Measurements from ENCODE around the gene ZCRB1. TPM values are rescaled to one million over a fixed set of nuclear protein-coding genes. Genes with fewer than 3 reads are reported as not detected.

ZCRB1 gene
- total RNA-seq, 4 donors from 2014 or later = 36.3 to 71.0 (median 42.4) TPM

DNA sequence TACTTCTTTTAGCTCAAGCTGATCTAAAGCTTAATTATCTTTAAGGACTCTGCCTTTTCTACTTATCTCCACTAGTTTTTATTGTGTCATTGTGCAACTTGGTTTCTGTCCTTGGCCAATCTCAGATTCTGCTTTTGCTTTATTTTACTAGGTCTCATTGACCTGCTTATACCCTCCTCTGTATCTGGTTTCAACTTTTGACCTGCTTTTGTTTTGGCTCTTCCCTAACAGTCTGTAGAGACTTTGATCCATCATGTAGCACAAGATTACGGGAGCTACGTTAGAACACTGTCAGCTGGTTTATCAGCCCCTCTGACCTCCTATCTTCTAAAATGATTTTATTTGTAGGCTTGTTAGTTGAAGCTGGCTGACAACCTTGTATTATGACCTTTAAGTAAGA, 43.6 kb downstream of the ZCRB1 start:
- Histone ChIP-seq H3K27ac (replicated peaks in 1 of 4) (no peak overlapping the region), H3K4me1 (no peaks in the 10 kb centered on the region), H3K27me3 (no peaks in the 10 kb centered on the region), H3K36me3 (no peaks in the 10 kb centered on the region), H3K4me3 (no peak overlapping the region), H3K9me3 (no peaks in the 10 kb centered on the region)
- 89% methylated on average over 2 of the region's 2 CpGs for WGBS
- intact Hi-C loops (cut with DNase I) = no loop called here
- TF ChIP-seq EP300 (IDR thresholded peaks at IDR 0.05) (no peak), POLR2AphosphoS5 (IDR thresholded peaks at IDR 0.05) (no peak)
- DNase-seq (ENCODE audit: extremely low spot score) = no peak

DNA sequence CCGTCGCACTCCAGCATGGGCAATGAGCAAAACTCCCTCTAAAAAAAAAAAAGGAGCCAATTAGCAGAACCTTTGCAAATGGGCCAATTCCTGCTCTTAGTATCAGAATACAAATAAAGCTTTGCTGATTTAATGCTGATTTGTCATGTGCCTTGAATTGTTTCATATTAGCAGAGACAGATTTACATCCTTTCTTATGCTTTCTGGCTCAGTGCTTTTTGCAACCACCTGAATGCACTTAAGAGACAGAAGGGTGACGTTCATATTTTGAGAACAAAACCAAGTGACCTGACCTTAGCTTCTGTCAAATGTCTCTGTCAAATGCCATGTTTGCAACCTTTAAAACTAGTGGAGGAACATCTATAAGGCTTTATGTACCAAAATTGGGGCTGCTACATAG, 44.0 kb downstream of the ZCRB1 start:
- no peak overlapping the region for H3K27ac ChIP-seq (replicated peaks in 1 of 4)
- no peaks in the 10 kb centered on the region for H3K4me1 ChIP-seq
- TF ChIP-seq POLR2A (IDR thresholded peaks at IDR 0.05; ENCODE audit: low read depth) = no peak
- no peak for TF ChIP-seq POLR2AphosphoS5 (IDR thresholded peaks at IDR 0.05)
- TF ChIP-seq, protein P1, sequence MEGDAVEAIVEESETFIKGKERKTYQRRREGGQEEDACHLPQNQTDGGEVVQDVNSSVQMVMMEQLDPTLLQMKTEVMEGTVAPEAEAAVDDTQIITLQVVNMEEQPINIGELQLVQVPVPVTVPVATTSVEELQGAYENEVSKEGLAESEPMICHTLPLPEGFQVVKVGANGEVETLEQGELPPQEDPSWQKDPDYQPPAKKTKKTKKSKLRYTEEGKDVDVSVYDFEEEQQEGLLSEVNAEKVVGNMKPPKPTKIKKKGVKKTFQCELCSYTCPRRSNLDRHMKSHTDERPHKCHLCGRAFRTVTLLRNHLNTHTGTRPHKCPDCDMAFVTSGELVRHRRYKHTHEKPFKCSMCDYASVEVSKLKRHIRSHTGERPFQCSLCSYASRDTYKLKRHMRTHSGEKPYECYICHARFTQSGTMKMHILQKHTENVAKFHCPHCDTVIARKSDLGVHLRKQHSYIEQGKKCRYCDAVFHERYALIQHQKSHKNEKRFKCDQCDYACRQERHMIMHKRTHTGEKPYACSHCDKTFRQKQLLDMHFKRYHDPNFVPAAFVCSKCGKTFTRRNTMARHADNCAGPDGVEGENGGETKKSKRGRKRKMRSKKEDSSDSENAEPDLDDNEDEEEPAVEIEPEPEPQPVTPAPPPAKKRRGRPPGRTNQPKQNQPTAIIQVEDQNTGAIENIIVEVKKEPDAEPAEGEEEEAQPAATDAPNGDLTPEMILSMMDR (IDR thresholded peaks at IDR 0.05) = no peak
- no peak for TF ChIP-seq EP300 (IDR thresholded peaks at IDR 0.05)
- no peaks in the 10 kb centered on the region for H3K36me3 ChIP-seq
- WGBS = 80% methylated on average over 3 of the region's 3 CpGs
- H3K27me3 ChIP-seq = no peaks in the 10 kb centered on the region
- H3K4me3 ChIP-seq = no peak overlapping the region
- intact Hi-C loops (cut with DNase I) = no loop called here
- DNase-seq (ENCODE audit: extremely low spot score) = no peak
- no peaks in the 10 kb centered on the region for H3K9me3 ChIP-seq

DNA sequence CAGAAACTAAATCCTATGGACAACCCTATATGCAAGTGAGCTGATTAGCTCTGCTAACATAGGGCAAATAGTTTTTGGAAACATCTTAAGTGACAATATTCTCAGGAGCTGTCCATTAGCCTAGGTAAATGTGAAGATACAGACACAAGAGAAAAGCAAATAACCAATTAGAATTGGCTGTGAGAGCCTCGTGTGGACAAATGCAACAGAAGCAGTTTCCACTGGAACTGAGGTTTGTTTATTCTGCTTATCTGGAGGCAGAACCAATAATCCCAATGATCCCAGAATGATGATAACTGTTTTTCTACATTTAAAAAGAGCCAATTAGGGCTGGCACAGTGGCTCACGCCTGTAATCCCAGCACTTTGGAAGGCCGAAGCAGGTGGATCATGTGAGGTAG, 44.6 kb downstream of the ZCRB1 start:
- Histone ChIP-seq H3K9me3 (no peaks in the 10 kb centered on the region), H3K27me3 (no peaks in the 10 kb centered on the region), H3K36me3 (no peaks in the 10 kb centered on the region), H3K4me1 (no peaks in the 10 kb centered on the region), H3K4me3 (no peak overlapping the region), H3K27ac (replicated peaks in 1 of 4) (no peak overlapping the region)
- intact Hi-C loops (cut with DNase I) = no loop called here
- TF ChIP-seq, protein P1 (IDR thresholded peaks at IDR 0.05) = no peak
- no peak for TF ChIP-seq POLR2AphosphoS5 (IDR thresholded peaks at IDR 0.05)
- no peak for TF ChIP-seq EP300 (IDR thresholded peaks at IDR 0.05)
- TF ChIP-seq POLR2A (IDR thresholded peaks at IDR 0.05; ENCODE audit: low read depth) = no peak
- DNase-seq (ENCODE audit: extremely low spot score) = no peak
- 57% methylated on average over 3 of the region's 3 CpGs for WGBS

DNA sequence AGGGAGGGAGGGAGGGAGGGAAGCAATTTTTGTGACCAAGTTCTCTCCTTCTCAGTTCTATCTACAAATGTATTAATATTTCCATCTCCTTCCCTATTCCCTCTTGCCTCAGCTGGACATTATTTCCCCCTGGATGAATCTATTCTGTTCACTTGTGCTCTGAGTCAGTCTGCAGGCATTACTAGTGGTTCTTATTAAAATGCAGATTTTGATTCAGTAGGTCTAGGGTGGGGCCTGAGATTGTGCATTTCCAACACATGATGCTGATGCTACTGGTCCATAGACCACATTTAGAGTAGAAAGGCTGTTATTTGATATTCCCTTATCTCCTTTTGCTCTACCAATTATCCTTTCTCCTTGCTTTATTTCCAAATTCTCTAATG, 47.8 kb downstream of the ZCRB1 start:
- Histone ChIP-seq H3K4me1 (no peaks in the 10 kb centered on the region), H3K27ac (replicated peaks in 1 of 4) (no peak overlapping the region), H3K27me3 (no peaks in the 10 kb centered on the region), H3K9me3 (no peaks in the 10 kb centered on the region), H3K4me3 (no peak overlapping the region), H3K36me3 (no peaks in the 10 kb centered on the region)
- TF ChIP-seq, protein P1 (IDR thresholded peaks at IDR 0.05) = no peak
- no peak for TF ChIP-seq POLR2A (IDR thresholded peaks at IDR 0.05; ENCODE audit: low read depth)
- no peak for TF ChIP-seq POLR2AphosphoS5 (IDR thresholded peaks at IDR 0.05)
- TF ChIP-seq EP300 (IDR thresholded peaks at IDR 0.05) = no peak
- DNase-seq (ENCODE audit: extremely low spot score) = no peak
- intact Hi-C loops (cut with DNase I) = no loop called here

DNA sequence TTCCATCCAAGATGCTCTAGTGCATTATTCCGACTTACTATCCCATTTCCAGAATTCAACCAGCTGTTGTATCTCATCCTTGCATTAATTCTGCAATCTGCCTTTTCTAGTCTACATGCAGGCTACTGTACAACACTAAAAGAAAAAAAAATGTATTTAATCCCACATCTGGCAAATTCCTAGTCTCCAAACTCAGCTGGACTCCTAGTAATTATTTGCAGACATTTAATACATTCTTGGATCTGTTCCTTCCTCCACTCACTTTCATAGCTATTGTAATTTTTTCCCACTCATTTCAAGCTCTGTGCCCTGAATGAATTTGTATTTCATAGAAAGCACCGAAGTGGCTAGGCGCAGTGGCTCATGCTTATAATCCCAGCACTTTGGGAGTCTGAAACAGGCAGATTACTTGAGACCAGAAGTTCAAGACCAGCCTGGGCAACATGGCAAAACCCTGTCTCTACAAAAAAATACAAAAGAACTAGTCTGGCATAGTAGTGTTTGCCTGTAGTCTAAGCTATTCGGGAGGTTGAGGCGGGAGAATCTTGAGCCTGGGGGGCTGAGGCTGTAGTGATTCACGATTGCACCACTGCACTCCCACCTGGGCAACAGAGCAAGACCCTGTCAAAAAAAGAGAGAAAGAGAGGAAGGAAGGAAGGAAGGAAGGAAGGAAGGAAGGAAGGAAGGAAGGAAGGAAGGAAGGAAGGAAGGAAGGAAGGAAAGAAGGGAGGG, 48.3 kb downstream of the ZCRB1 start:
- Histone ChIP-seq H3K36me3 (no peaks in the 10 kb centered on the region), H3K27me3 (no peaks in the 10 kb centered on the region), H3K4me3 (no peak overlapping the region), H3K4me1 (no peaks in the 10 kb centered on the region), H3K9me3 (peaks cover 0 to 4% (median 0%) of the 10 kb centered on the region in 4 donors), H3K27ac (replicated peaks in 1 of 4) (no peak overlapping the region)
- WGBS = 70% methylated on average over 6 of the region's 6 CpGs
- no peak for DNase-seq (ENCODE audit: extremely low spot score)
- intact Hi-C loops (cut with DNase I) = loop anchor here (2.0 kb wide), 1 partner anchor 79 kb away; no protein-coding TSS in a partner anchor
- no peak for TF ChIP-seq POLR2AphosphoS5 (IDR thresholded peaks at IDR 0.05)
- TF ChIP-seq POLR2A (IDR thresholded peaks at IDR 0.05; ENCODE audit: low read depth) = no peak
- TF ChIP-seq, protein P1 (IDR thresholded peaks at IDR 0.05) = no peak
- TF ChIP-seq EP300 (IDR thresholded peaks at IDR 0.05) = no peak

Data from esophagus muscularis mucosa (tissue), 4 donors.